Breast epithelium (tissue), 4 donors: ENCODE data around the gene CDKN2D. TPM values are rescaled to one million over a fixed set of nuclear protein-coding genes. Genes with fewer than 3 reads are reported as not detected.

Source experiments
- DNase-seq, 2 donors: peaks; one replicate each; pipeline ENCODE4 v3.0.0-alpha.2; 2019; ENCODE audit warnings: low spot score in 2 of 2
- H3K27ac ChIP-seq, 2 donors: fragments of 200-600 bp; sonication (generic) in 1 of 2; one replicate each; pipeline ENCODE4 v1.5.1; 2016 to 2019; ENCODE audit warnings: mild to moderate bottlenecking in 1 of 2
- H3K27me3 ChIP-seq, 2 donors: fragments of 200-600 bp; sonication (generic) in 1 of 2; one replicate each; pipeline versions ENCODE4 v1.5.1 to v1.6.0; 2017 to 2019; ENCODE audit warnings: control low read depth in 1 of 2, mild to moderate bottlenecking in 1 of 2
- H3K36me3 ChIP-seq: fragments of 200-600 bp; one replicate; pipeline ENCODE4 v1.5.1; 2019
- H3K4me1 ChIP-seq, 2 donors: fragments of 200-600 bp; sonication (generic); one replicate each; pipeline ENCODE4 v1.5.1; 2016 to 2019; ENCODE audit warnings: control low read depth in 1 of 2
- H3K4me3 ChIP-seq, 3 donors: fragments of 200-600 bp; sonication (generic); 1 replicate in 2 of 3; 2 replicates in 1 of 3; pipeline ENCODE4 v1.5.1; 2016 to 2019; ENCODE audit warnings: mild to moderate bottlenecking in 3 of 3, moderate library complexity in 2 of 3
- H3K9me3 ChIP-seq, 2 donors: fragments of 200-600 bp; sonication (generic) in 1 of 2; one replicate each; pipeline ENCODE4 v1.5.1; 2016 to 2019; ENCODE audit warnings: control low read depth in 1 of 2
- CTCF ChIP-seq, 3 donors: fragments of 450-650 bp; IDR thresholded peaks; one replicate each; pipeline ENCODE4 v1.5.1; 2016 to 2017; ENCODE audit warnings: antibody characterized with exemption in 3 of 3, mild to moderate bottlenecking in 3 of 3, moderate library complexity in 3 of 3
- POLR2A ChIP-seq: fragments of 450-650 bp; IDR thresholded peaks from one replicate; pipeline ENCODE4 v1.6.1; 2016; ENCODE audit warnings: antibody characterized with exemption, mild to moderate bottlenecking, moderate library complexity
- POLR2AphosphoS5 ChIP-seq, 3 donors: sonication (generic); formaldehyde crosslinking; IDR thresholded peaks; one replicate each; pipeline ENCODE4 v1.6.1; 2017; ENCODE audit warnings: antibody characterized with exemption in 3 of 3
- intact Hi-C: fragments of 100-400 bp; cut with DNase I; formaldehyde crosslinking; loops from one replicate; pipeline ENCODE4 v1.15.1; 2023; ENCODE audit warnings: low total_unique reads
- total RNA-seq, 3 donors: library from RNA; depleted of rRNA; stranded (reverse); fragments of >200 nt; gene quantifications; one replicate each; pipeline ENCODE4 v1.1.0, GENCODE V29; 2016

Gene CDKN2D
- total RNA-seq, 3 donors from 2014 or later, result 5.3 to 9.4 (median 8.8) TPM

GRCh38 chr19:10565028-10565566, 3.7 kb downstream of the CDKN2D start:
- DNase-seq, result peak in 1 of 2 donors; percentile 32
- H3K4me3 ChIP-seq, result peak overlapping the region; percentile 87 to 91 (median 90)
- H3K4me1 ChIP-seq, result peaks cover 0 to 12% of the 10 kb centered on the region in 2 donors
- no peaks in the 10 kb centered on the region for H3K27me3 ChIP-seq
- no peaks in the 10 kb centered on the region for H3K36me3 ChIP-seq
- intact Hi-C loops, result no loop called here
- H3K27ac ChIP-seq, result peak overlapping the region; percentile 80 to 89
- H3K9me3 ChIP-seq, result no peaks in the 10 kb centered on the region
- no peak for TF ChIP-seq POLR2AphosphoS5 (IDR thresholded peaks at IDR 0.05)
- TF ChIP-seq CTCF (IDR thresholded peaks at IDR 0.05), result peak in 1 of 3 donors; percentile 14

- no peaks in the 10 kb centered on the region for H3K36me3 ChIP-seq
These were observed 6.2 kb downstream of the CDKN2D start for GRCh38 chr19:10562609-10563008.

GRCh38 chr19:10560154-10560553, 8.6 kb downstream of the CDKN2D start:
- TF ChIP-seq CTCF (IDR thresholded peaks at IDR 0.05) (no peak), POLR2A (no peak), POLR2AphosphoS5 (IDR thresholded peaks at IDR 0.05) (no peak)
- Histone ChIP-seq H3K36me3 (no peaks in the 10 kb centered on the region), H3K4me3 (no peak overlapping the region), H3K9me3 (no peaks in the 10 kb centered on the region), H3K27me3 (no peaks in the 10 kb centered on the region), H3K27ac (no peak overlapping the region), H3K4me1 (peaks cover 0 to 5% of the 10 kb centered on the region in 2 donors)
- no peak for DNase-seq
- intact Hi-C loops, result no loop called here

More at GRCh38 chr19:10562609-10563008, 6.2 kb downstream of the CDKN2D start:
- Histone ChIP-seq H3K9me3 (no peaks in the 10 kb centered on the region), H3K4me1 (peaks cover 0 to 12% of the 10 kb centered on the region in 2 donors), H3K27ac (no peak overlapping the region), H3K4me3 (no peak overlapping the region), H3K27me3 (no peaks in the 10 kb centered on the region)
- no peak for TF ChIP-seq POLR2AphosphoS5 (IDR thresholded peaks at IDR 0.05)
- no peak for TF ChIP-seq POLR2A
- intact Hi-C loops, result no loop called here
- DNase-seq, result no peak

- intact Hi-C loops, result no loop called here
- H3K36me3 ChIP-seq, result peaks cover under 1% of the 10 kb centered on the region
These were observed 11.1 kb downstream of the CDKN2D start for GRCh38 chr19:10557603-10558197.

GRCh38 chr19:10555610-10555973, 13.2 kb downstream of the CDKN2D start:
- H3K36me3 ChIP-seq, result peaks cover 4% of the 10 kb centered on the region
- peak overlapping the region; percentile 64 to 76 for H3K27ac ChIP-seq
- no peak for DNase-seq
- no peak for TF ChIP-seq POLR2A
- TF ChIP-seq POLR2AphosphoS5 (IDR thresholded peaks at IDR 0.05), result no peak
- no peak for TF ChIP-seq CTCF (IDR thresholded peaks at IDR 0.05)
- H3K4me3 ChIP-seq, result no peak overlapping the region
- H3K4me1 ChIP-seq, result no peaks in the 10 kb centered on the region
- no peaks in the 10 kb centered on the region for H3K27me3 ChIP-seq
- H3K9me3 ChIP-seq, result no peaks in the 10 kb centered on the region
- intact Hi-C loops, result no loop called here

More at GRCh38 chr19:10557603-10558197, 11.1 kb downstream of the CDKN2D start:
- no peaks in the 10 kb centered on the region for H3K27me3 ChIP-seq
- no peak overlapping the region for H3K27ac ChIP-seq
- H3K4me1 ChIP-seq, result no peaks in the 10 kb centered on the region
- no peak for DNase-seq
- TF ChIP-seq POLR2AphosphoS5 (IDR thresholded peaks at IDR 0.05) (no peak), POLR2A (no peak), CTCF (IDR thresholded peaks at IDR 0.05) (no peak)
- H3K9me3 ChIP-seq, result no peaks in the 10 kb centered on the region
- no peak overlapping the region for H3K4me3 ChIP-seq
